ENCODE data around the gene SORCS3.

Gene SORCS3

GRCh38 chr10:104641187-104641936 lies at the start of gene SORCS3:
SORCS3 (plus strand) TSS chr10:104641290.
- DNase-seq: no peak

GRCh38 chr10:104591441-104591840 lies 49.6 kb upstream of the SORCS3 start:
- DNase-seq: no peak

GRCh38 chr10:104601166-104601565 lies 39.9 kb upstream of the SORCS3 start:
- no peak for DNase-seq

- no peak for DNase-seq
Observed at GRCh38 chr10:104608091-104608828, 32.8 kb upstream of the SORCS3 start.

- no peak for DNase-seq
Observed at GRCh38 chr10:104612571-104613205, 28.4 kb upstream of the SORCS3 start.

GRCh38 chr10:104613406-104613805 lies 27.7 kb upstream of the SORCS3 start:
- no peak for DNase-seq

GRCh38 chr10:104614245-104614831 lies 26.8 kb upstream of the SORCS3 start:
- DNase-seq: no peak

- no peak for DNase-seq
Observed at GRCh38 chr10:104615136-104615535, 26.0 kb upstream of the SORCS3 start.

- no peak for DNase-seq
Observed at GRCh38 chr10:104617831-104618230, 23.3 kb upstream of the SORCS3 start.

- no peak for DNase-seq
Observed at GRCh38 chr10:104622175-104622574, 18.9 kb upstream of the SORCS3 start.

- no peak for DNase-seq
Observed at GRCh38 chr10:104622598-104623209, 18.4 kb upstream of the SORCS3 start.

- DNase-seq: no peak
Observed at GRCh38 chr10:104630731-104631130, 10.4 kb upstream of the SORCS3 start.

GRCh38 chr10:104631946-104632345 lies 9.1 kb upstream of the SORCS3 start:
- no peak for DNase-seq

GRCh38 chr10:104638861-104639589 lies 2.1 kb upstream of the SORCS3 start:
- no peak for DNase-seq

GRCh38 chr10:104639590-104640338 lies 1.3 kb upstream of the SORCS3 start:
- no peak for DNase-seq

- no peak for DNase-seq
Observed at GRCh38 chr10:104640339-104641186, 527 bp upstream of the SORCS3 start.

GRCh38 chr10:104641937-104642657 lies 1.0 kb downstream of the SORCS3 start:
- DNase-seq: no peak

GRCh38 chr10:104642658-104643302 lies 1.7 kb downstream of the SORCS3 start:
- DNase-seq: no peak

- DNase-seq: no peak
Observed at GRCh38 chr10:104643303-104643663, 2.2 kb downstream of the SORCS3 start.
